ENCODE data around the gene ASTL.

ASTL gene

GRCh38 chr2:96140941-96141623 is 2.8 kb upstream of the ASTL start:
- H3K4me3 ChIP-seq (ENCODE audit: low read length): no peak overlapping the region
- DNase-seq (ENCODE audit: low read depth): no peak
- TF ChIP-seq CTCF (IDR thresholded peaks at IDR 0.05; ENCODE audit: insufficient read depth, low read depth, low read length, missing control alignments): no peak

GRCh38 chr2:96139181-96139758 is 968 bp upstream of the ASTL start:
- H3K4me3 ChIP-seq (ENCODE audit: low read length): no peak overlapping the region
- no peak for TF ChIP-seq CTCF (IDR thresholded peaks at IDR 0.05; ENCODE audit: insufficient read depth, low read depth, low read length, missing control alignments)
- no peak for DNase-seq (ENCODE audit: low read depth)

- H3K4me3 ChIP-seq (ENCODE audit: low read length): no peak overlapping the region
- no peak for TF ChIP-seq CTCF (IDR thresholded peaks at IDR 0.05; ENCODE audit: insufficient read depth, low read depth, low read length, missing control alignments)
- no peak for DNase-seq (ENCODE audit: low read depth)
Measured at GRCh38 chr2:96137321-96138178, 752 bp downstream of the ASTL start.

- no peak for DNase-seq (ENCODE audit: low read depth)
- no peak for TF ChIP-seq CTCF (IDR thresholded peaks at IDR 0.05; ENCODE audit: insufficient read depth, low read depth, low read length, missing control alignments)
- H3K4me3 ChIP-seq (ENCODE audit: low read length): no peak overlapping the region
Measured at GRCh38 chr2:96136129-96136720, 2.1 kb downstream of the ASTL start.

- TF ChIP-seq CTCF (IDR thresholded peaks at IDR 0.05; ENCODE audit: insufficient read depth, low read depth, low read length, missing control alignments): no peak
- DNase-seq (ENCODE audit: low read depth): no peak
- H3K4me3 ChIP-seq (ENCODE audit: low read length): no peak overlapping the region
Measured at GRCh38 chr2:96135621-96136020, 2.7 kb downstream of the ASTL start.

GRCh38 chr2:96135171-96135570 is 3.1 kb downstream of the ASTL start:
- DNase-seq (ENCODE audit: low read depth): no peak
- no peak overlapping the region for H3K4me3 ChIP-seq (ENCODE audit: low read length)
- TF ChIP-seq CTCF (IDR thresholded peaks at IDR 0.05; ENCODE audit: insufficient read depth, low read depth, low read length, missing control alignments): no peak
